SK-N-MC (cell line): Measurements from ENCODE around the gene TLE2.
"Not testable (repeated sequence)": the region's sequence is repeated elsewhere in the genome, so short reads cannot be mapped to it uniquely, and the experiment has no call there.

Experiments
- DNase-seq: peaks from one replicate; pipeline ENCODE4 v3.0.0-alpha.2; 2011; ENCODE audit warnings: low read depth, low spot score
- H3K27ac ChIP-seq: fragments of 200-600 bp; sonication (generic); 2 replicates; pipeline ENCODE4 v1.5.1; 2016; ENCODE audit warnings: mixed run types
- H3K36me3 ChIP-seq: fragments of 200-600 bp; sonication (generic); 2 replicates; pipeline ENCODE4 v1.6.1; 2017; ENCODE audit warnings: antibody characterized with exemption, low read length, mixed read lengths; ENCODE audit not compliant: insufficient read depth
- H3K4me3 ChIP-seq: fragments of 200-600 bp; sonication (generic); 2 replicates; pipeline ENCODE4 v1.5.1; 2016
- H3K9ac ChIP-seq: fragments of 200-600 bp; sonication (generic); 2 replicates; pipeline ENCODE4 v1.8.0; 2017; ENCODE audit warnings: mixed run types, mixed read lengths; ENCODE audit not compliant: insufficient read length
- H3K9me3 ChIP-seq: fragments of 200-600 bp; sonication (generic); 2 replicates; pipeline ENCODE4 v1.6.1; 2017; ENCODE audit warnings: low read depth, mild to moderate bottlenecking, antibody characterized with exemption, low read length, moderate library complexity, mixed read lengths
- EZH2 ChIP-seq: fragments of 200-600 bp; sonication (generic); IDR thresholded peaks from one replicate; pipeline ENCODE4 v1.6.1; 2017; ENCODE audit warnings: antibody characterized with exemption
- FOXP2 ChIP-seq: optimal IDR thresholded peaks from 2 replicates; pipeline ENCODE3; 2011; ENCODE audit warnings: mild to moderate bottlenecking, moderate library complexity; ENCODE audit not compliant: insufficient read depth; ENCODE audit errors: extremely low read length, control extremely low read depth
- POLR2AphosphoS5 ChIP-seq: IDR thresholded peaks from 2 replicates; pipeline ENCODE4 v1.6.1; 2012; ENCODE audit warnings: mild to moderate bottlenecking, low read depth, low read length, borderline replicate concordance

TLE2 gene

DNA sequence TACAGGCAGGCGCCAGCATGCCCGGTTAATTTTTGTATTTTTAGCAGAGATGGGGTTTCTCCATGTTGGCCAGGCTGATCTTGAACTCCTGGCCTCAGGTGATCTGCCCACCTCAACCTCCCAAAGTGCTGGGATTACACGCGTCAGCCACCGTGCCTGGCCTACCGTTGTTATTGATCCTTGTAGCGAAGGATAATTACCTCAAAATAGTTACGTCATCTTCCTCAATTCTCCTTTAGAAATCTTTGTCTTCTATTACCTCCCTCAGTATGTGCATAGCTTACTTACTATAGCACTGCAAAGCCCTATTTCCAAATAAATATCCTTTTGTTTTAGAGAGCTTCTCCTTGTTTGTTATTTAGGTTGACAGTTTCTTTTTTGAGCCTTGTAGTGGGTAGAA lies 61.1 kb downstream of the TLE2 start:
- no peak overlapping the region for H3K27ac ChIP-seq
- no peak for TF ChIP-seq POLR2AphosphoS5
- no peak for TF ChIP-seq EZH2
- no peak for DNase-seq
- no peak overlapping the region for H3K4me3 ChIP-seq
- no peaks in the 10 kb centered on the region for H3K36me3 ChIP-seq
- no peaks in the 10 kb centered on the region for H3K9me3 ChIP-seq
- H3K9ac ChIP-seq: no peak overlapping the region

GRCh38 chr19:2964874-2965273 lies 64.2 kb downstream of the TLE2 start:
- Histone ChIP-seq H3K9ac (no peak overlapping the region), H3K4me3 (no peak overlapping the region), H3K9me3 (no peaks in the 10 kb centered on the region), H3K36me3 (no peaks in the 10 kb centered on the region), H3K27ac (no peak overlapping the region)
- DNase-seq: no peak
- TF ChIP-seq FOXP2 (no peak), EZH2 (no peak), POLR2AphosphoS5 (no peak)

- H3K36me3 ChIP-seq, H3K27ac ChIP-seq, H3K4me3 ChIP-seq, DNase-seq, H3K9me3 ChIP-seq, H3K9ac ChIP-seq: not testable (repeated sequence)
These were observed 65.4 kb downstream of the TLE2 start for GRCh38 chr19:2963631-2964030.

- DNase-seq: no peak
- H3K9ac ChIP-seq: no peak overlapping the region
- H3K27ac ChIP-seq: no peak overlapping the region
- H3K36me3 ChIP-seq: no peaks in the 10 kb centered on the region
- TF ChIP-seq EZH2 (no peak), FOXP2 (no peak), POLR2AphosphoS5 (no peak)
- H3K9me3 ChIP-seq: no peaks in the 10 kb centered on the region
- H3K4me3 ChIP-seq: no peak overlapping the region
These were observed 66.0 kb downstream of the TLE2 start for GRCh38 chr19:2963122-2963521.

- TF ChIP-seq EZH2 (no peak), POLR2AphosphoS5 (no peak), FOXP2 (no peak)
- DNase-seq: peak; percentile 84
- H3K9ac ChIP-seq: no peak overlapping the region
- no peak overlapping the region for H3K27ac ChIP-seq
- H3K36me3 ChIP-seq: no peaks in the 10 kb centered on the region
- no peak overlapping the region for H3K4me3 ChIP-seq
- H3K9me3 ChIP-seq: no peaks in the 10 kb centered on the region
These were observed 66.9 kb downstream of the TLE2 start for GRCh38 chr19:2962018-2962670.

DNA sequence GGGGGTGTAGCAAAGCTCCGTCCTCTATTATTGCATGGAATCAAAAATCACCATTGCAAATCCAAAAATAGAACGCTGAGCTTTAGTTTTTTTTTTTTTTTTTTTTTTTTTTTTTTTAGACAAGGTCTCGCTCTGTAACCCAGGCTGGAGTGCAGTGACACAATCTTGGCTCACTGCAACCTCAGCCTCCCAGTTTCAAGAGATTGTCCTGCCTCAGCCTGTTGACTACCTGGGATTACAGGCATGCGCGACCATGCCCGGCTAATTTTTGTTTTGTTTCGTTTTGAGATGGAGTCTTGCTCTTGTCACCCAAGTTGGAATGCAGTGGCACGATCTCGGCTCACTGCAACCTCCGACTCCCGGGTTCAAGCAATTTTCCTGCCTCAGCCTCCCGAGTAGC lies 69.0 kb downstream of the TLE2 start:
- Histone ChIP-seq H3K9ac (no peak overlapping the region), H3K27ac (no peak overlapping the region), H3K9me3 (no peaks in the 10 kb centered on the region), H3K4me3 (no peak overlapping the region), H3K36me3 (no peaks in the 10 kb centered on the region)
- TF ChIP-seq FOXP2 (no peak), EZH2 (no peak), POLR2AphosphoS5 (no peak)
- DNase-seq: no peak

GRCh38 chr19:2957160-2957559 lies 71.9 kb downstream of the TLE2 start:
- no peak for DNase-seq
- Histone ChIP-seq H3K36me3 (no peaks in the 10 kb centered on the region), H3K27ac (no peak overlapping the region), H3K9me3 (no peaks in the 10 kb centered on the region), H3K9ac (no peak overlapping the region), H3K4me3 (no peak overlapping the region)
- TF ChIP-seq FOXP2 (no peak), EZH2 (no peak), POLR2AphosphoS5 (no peak)

DNA sequence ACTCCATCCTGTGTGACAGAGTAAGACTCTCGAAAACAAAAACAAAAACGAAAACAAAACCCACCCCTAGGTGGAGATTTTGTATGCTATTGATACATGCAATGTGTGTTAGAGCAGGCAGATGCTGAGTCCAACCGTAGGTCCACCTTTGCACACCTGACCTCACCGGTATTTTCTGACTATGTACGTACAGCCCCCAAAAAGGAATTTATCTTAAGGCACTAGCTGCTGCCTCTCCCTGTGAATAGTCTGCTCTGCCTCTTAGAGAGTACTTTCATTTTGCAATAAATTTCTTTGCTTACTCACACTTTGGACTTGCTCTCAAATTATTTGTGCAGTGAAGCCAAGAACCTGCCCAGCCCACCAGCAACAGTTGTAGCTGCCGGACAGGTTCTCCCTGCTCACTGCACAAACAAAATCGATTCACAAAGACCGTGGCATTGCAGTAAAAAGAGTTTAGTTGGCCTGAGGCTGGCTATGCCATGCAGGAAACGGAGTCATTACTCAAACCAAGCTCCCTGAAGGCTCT lies 76.1 kb downstream of the TLE2 start:
- H3K9me3 ChIP-seq: no peaks in the 10 kb centered on the region
- no peak overlapping the region for H3K4me3 ChIP-seq
- TF ChIP-seq EZH2 (no peak), POLR2AphosphoS5 (no peak), FOXP2 (no peak)
- no peaks in the 10 kb centered on the region for H3K36me3 ChIP-seq
- no peak overlapping the region for H3K27ac ChIP-seq
- peak overlapping the region; percentile 11 for H3K9ac ChIP-seq
- no peak for DNase-seq
